NCI-H1105 (cell line): ENCODE data around the gene MXRA7.
"Not testable (repeated sequence)": the region's sequence is repeated elsewhere in the genome, so short reads cannot be mapped to it uniquely, and the experiment has no call there.

Experiments
- DNase-seq: peaks from one replicate; lab custom pipeline; 2025; lab: John Stamatoyannopoulos, UW

Gene MXRA7

DNA sequence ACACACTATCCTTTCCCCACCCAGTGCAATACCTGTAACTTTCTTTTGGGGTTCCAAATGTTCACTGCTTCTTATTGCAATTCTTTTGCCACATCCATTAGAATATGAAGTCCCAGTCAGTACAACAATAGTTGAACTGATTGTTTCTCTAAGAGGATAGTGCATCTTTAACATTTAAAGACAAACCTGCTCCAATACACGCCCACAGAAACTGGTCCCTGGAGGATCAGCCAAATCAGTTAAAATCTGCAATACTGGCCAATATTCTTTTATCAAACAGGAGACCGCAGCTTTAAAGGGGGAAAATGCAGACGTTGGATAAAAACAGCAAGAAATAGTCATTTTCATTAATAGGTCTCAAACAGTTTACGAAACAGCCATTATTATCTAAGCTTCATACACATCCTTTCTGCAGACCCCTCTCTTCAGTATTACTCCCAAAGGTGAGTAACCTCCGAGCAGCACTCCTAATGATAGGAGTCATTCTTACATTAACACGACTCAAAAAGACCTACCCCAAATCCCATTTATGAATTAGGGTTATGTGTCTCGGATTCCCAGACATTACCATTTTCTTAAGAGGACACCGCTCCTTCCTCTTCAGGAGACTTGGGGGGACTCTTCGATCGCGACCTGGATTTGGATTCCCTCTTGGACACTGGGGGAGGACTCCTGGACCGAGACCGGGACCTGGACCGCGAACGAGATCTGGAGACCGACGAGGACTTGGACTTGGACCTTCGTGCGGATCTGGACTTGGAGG, 25.0 kb upstream of the MXRA7 start:
- no peak for DNase-seq

DNA sequence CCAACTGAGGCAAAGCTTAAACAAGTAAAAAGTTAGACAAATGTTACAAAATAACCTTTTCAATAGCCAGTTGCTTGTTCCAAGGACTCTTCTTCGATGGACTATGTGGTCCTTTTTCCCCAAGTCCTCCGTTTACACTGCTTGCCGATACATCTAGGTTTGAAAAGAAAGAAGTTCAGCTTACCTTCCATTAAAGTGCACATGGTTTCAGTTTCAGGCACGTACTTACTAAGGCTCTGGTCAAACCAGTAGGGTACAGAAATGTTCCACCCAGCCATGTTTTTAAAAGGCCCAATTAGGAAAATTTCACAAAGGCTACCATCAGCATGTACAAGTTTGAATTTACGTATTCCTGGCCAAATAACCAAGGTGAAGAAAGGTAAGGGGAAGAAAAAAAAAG, 24.2 kb upstream of the MXRA7 start:
- DNase-seq, result no peak

DNA sequence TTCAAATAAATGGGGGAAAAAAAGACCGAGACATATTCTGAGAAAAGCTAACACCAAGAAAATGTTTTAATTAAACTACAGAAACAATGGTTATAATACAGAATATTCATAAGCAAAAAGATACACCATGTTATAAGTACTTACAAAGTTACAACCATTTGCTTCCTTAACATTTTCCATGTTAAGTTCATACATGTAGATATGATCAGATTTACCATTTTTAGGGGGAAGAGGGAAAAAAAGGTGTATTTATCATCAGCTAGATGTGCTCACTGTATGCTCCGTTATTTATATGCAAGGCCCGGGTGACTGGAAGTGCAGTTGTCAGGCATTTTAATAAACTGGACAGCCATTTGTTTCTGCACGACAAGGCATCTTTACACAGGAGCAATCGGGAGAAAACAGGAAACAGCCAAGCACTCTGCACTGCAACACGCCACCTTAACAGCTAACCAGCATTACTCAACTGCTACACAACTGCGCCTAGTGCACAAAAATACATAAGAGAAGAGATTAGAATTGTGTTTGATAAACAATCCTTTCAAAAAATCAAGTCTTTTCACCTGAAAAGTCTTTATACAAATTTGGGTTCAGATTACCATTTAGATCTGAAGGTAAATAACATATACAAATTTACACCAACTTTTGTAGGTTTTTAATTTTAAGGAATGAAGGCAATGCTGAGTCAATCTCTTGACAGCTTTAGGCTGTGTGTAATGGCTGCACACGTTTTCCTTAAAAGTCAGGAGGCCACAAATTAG, 23.5 kb upstream of the MXRA7 start:
- no peak for DNase-seq

DNA sequence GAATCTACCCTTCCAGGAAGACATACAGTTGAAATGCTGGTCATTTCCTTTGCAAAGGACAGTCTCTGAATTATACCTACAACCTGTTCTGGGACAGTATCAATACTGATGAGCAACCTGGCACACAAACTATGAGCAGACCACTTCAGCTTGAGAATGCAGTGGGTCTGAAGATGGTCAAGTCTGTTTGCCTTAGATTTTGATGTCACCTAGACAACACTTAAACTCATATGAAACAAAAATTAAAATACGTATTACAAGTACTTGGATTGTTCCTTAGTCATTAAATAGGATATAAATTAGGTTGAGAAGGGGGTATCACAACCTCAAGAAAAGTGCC, 22.8 kb upstream of the MXRA7 start:
- no peak for DNase-seq

DNA sequence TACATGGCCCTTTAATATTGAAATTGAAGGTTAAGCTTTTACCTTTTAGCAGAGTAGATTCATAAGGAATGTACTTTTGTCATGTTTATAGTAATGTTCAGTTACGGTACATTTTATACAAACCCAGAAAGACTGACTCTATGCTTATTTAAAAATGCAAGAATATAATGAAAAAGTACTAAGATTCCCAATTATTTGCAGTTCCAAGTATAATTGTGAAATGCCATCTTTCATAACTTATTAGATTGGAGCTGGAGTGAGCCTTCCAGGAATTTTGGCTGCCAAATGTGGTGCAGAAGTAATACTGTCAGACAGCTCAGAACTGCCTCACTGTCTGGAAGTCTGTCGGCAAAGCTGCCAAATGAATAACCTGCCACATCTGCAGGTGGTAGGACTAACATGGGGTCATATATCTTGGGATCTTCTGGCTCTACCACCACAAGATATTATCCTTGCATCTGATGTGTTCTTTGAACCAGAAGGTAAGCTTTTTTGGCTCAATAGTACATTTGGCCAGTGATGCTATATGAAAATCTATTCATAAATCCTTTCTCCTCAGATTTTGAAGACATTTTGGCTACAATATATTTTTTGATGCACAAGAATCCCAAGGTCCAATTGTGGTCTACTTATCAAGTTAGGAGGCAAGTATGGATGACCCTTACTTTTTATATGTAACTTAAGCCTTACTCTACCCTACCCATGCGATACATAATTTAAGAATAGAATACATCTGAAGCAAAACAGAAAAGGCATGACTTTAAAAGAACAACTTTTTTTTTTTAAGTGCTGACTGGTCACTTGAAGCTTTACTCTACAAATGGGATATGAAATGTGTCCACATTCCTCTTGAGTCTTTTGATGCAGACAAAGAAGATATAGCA, 22.2 kb upstream of the MXRA7 start:
- DNase-seq, result no peak

DNA sequence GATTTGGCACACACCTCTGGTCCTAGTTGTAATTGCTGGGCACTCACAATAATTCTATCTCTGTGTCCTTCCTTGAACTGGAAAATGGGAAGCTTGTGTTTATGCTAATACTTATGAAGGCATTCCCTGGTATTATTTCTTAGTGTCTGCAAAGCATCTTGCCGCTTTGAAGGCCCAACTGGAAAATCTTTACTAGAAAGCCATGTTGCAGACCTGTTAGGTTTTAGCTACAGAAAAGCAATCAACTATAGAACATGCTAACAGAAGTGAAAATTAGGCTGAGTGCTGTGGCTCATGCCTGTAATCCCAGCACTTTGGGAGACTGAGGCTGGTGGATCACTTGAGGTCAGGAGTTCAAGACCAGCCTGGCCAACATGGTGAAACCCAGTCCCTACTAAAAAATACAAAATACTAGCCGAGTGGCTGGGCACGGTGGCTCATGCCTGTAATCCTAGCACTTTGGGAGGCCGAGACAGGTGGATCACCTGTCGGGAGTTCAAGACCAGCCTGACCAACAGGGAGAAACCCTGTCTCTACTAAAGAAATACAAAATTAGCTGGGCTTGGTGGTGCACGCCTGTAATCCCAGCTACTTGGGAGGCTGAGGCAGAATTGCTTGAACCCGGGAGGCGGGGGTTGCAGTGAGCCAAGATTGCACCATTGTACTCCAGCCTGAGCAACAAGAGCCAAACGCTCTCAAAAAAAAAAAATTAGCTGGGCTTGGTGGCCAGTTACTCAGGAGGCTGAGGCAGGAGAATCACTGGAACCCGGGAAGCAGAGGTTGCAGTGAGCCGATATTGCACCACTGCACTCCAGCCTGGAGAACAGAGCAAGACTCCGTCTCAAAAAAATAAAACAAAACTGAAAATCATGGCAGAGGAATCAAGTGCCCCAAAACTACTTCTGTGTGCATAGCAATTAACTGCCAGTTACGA, 21.3 kb upstream of the MXRA7 start:
- DNase-seq, result not testable (repeated sequence)

DNA sequence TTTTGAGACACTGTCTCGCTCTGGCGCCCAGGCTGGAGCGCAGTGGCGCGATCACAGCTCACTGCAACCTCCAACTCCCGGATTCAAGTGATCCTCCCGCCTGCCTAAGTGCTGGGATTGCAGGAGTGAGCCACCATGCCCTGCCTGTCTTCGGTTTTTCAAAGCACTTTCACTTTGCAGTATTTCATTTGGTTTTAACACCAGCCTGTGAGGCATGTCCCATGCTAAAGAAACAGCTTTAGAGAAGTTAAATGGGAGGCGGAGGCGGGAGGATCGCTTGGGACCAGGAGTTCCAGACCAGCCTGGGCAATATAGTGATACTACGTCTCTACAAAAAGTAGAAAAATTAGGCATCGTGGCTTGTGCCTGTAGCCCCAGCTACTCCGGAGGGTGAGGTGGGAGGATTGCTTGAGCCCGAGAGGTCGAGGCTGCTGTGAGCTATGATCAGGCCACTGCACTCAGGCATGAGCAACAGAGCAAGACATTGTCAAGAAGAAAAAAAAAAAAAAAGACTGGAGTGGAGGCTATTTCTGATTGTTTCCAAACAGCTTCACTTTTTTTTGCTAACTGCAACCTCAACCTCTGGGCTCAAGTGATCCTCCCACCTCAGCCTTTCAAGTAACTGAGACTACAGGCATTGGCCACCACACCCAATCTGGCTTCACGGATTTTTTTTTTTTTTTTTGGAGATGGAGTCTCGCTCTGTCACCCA, 17.1 kb upstream of the MXRA7 start:
- DNase-seq, result no peak

DNA sequence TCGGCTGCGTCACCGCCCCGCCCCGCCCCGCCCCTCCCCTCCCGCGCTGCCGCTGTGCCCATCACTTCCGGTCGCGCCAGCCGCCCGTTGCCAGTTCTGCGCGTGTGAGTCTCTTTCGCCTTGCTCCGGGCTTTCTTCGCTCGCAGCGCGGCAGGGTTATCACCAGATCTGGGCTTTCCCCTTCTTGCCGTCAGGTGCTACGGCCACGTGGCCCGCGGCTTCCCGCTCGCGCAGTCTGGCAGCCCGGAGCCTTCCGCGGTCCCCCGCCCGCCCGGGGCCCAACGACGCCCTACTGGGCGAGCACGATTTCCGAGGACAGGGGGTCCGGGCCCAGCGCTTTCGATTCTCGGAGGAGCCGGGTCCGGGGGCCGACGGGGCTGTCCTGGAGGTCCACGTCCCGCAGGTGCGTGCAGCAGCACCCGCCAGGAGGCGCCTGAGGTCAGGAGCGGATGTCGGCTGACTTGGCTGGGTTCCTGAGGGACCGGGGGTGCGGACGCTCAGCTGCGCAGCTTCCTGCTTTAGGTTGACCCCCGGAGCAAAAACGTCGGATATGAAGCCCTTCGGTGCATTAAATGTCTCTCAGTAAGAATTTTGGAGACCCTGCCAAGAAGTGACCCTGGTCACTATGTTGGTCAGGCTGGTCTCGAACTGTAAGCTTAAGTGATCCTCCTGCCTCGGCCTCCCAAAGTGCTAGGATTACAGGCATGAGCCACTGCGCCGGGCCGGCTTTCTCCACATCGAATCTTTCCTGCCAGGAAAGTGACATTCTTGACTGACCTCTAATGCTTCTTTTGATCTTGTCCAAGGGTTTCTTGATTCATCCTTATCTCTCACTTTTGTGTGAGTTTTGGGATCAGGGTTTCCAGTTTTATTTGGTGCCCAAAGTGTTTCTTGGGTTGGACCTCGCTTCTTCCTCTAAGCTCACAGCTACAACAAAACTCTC, 16.3 kb upstream of the MXRA7 start, which contains the start of gene METTL23:
Gene METTL23 (plus strand): TSS at position 64 of the 943 bp plus-strand sequence. CDS start 2,872 bp downstream, outside the sequence.
- DNase-seq, result peak; percentile 51

DNA sequence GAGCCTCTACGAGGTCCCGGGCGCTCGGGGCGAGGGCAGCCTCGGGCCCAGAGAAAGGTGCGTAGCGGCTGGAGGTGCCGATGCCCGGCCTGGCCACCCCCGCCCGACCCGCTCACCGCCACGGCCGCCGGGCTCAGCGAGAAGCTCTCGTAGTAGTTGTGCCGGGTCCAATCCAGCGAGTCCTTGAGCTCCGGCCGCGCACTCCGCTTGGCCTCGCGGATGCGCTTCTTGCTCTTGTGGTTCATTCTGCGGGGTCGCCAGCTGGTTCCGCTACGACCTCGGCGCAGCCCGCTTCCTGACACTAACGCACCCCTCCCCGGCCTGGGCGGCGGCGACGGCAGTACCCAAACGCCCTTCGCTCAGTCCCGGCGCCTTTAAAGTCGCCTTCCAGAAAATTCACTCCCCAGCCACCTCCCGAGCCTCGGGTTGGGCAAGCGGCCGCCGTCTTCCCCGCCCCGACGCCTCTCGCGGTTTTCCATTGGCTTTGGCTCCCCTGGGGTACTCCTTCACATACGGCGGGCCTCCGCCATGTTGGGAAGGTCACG, 15.5 kb upstream of the MXRA7 start, which contains the start of gene JMJD6:
Gene JMJD6 (minus strand): TSS at position 376 of the 545 bp plus-strand sequence. CDS start 131 bp downstream, at position 245.
- peak; percentile 89 for DNase-seq

DNA sequence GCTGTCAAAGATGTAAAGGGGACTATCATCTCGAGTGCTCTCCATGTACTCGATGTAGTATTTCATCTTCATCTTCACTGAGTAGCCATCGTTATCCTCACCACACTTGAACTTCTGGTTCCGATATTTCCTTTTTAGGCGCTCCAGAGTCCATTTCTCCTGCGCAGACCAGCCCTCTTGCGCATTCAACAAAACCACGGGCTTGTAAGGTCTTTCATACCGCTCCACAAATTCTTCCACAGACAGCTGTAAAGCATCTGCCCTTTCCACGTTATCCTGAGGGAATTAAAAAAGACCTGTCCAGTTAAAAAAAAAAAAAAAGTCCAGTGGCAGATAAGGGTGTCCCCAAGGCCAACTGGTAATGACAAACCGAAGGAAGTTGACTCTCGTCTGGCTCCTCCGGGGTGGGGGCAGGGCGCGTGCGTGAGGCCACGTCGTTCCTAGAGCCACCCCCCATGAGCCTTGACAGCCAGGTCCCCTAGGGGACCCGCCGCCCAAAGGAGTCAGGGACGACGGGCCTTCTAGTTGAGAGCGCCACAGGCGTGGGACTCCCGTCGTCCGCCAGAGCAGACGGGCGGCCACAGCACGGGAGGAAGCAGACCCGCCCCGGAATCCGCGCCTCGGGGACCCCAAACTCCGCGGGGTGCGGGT, 14.9 kb upstream of the MXRA7 start:
- peak; percentile 20 for DNase-seq

DNA sequence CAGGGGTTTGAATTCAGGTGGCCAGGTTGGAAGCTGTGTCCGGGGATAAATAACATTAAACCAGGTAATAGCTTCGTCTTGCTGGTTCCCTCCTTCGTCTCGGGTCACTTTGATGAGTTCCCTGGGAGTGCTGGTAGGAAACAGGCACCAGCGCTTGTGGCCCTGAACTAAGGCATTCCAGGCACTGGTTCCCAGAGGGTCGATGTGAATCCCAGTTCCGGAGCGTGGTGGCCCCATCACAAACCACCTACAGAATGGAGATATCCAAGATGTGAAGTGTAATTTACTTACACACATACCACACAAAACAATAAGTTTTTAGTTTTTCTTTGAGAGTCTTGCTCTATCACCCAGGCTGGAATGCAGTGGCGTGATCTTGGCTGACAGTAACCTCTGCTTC, 13.0 kb upstream of the MXRA7 start:
- no peak for DNase-seq

DNA sequence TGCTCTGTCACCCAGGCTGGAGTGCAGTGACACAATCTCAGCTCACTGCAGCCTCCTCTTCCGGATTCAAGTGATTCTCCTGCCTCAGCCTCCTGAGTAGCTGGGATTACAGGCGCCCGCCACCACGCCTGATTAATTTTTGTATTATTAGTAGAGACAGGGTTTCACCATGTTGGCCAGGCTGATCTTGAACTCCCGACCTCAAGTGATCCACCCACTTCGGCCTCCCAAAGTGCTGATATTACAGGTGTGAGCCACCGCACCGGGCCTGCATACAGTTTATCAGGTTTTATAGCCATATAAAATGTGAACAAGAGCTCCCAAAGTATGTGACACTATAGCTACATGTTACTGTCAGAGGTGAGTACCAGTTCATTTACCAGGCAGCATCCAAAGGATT, 12.2 kb upstream of the MXRA7 start:
- not testable (repeated sequence) for DNase-seq

DNA sequence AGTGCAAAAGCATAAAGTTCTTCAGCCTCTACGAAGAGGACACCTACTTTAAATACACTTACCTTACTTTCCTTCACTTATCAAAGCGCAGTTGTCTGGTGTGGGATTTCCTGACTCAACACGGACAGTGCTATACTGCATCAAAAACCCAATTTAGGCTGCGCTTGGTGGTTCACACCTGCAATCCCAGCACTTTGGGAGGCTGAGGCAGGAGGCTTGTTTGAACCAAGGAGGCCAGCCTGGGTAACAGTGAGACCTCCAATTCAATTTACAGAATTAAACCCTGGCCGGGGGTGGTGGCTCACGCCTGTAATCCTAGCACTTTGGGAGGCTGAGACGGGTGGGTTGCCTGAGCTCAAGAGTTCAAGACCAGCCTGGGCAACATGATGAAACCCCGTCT, 11.5 kb upstream of the MXRA7 start:
- DNase-seq, result no peak

DNA sequence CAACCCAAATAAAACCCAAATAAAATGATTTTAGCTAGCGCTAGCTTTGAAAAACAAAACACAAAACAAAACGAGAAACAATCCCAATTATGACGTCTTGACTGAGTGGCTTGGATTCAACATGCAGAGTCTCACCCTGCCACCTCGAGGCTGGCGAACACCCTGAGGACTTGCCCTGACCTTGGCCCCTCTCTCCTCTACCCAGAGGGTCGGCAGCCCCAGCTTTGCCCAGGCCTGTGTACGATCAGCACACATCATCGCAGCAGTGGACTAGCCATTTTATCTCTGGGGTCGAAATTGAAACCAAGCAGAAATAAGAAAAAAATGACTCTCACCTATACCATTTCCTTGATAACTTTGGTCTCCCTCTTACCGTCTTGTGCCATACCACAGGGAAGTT, 10.7 kb upstream of the MXRA7 start:
- no peak for DNase-seq

DNA sequence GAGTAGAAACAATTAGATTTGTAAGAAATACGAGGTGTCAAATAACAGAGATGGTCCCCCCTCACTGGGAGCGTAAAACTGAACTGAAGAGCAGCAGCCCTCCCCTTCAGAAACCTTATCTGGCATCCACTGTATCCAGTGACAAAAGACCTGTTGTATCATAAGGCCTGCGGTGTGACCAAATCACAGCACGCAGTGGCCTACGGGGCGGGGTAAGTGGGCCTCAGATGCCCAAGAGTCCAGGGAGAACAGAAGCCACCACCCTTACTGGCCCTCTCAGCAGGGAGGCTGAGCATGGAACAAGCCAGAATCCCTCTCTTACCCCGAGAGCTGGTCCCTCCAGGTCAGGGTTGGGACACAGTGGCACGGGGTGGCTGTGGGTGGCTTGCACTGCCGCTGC, 10.2 kb upstream of the MXRA7 start:
- DNase-seq, result no peak

DNA sequence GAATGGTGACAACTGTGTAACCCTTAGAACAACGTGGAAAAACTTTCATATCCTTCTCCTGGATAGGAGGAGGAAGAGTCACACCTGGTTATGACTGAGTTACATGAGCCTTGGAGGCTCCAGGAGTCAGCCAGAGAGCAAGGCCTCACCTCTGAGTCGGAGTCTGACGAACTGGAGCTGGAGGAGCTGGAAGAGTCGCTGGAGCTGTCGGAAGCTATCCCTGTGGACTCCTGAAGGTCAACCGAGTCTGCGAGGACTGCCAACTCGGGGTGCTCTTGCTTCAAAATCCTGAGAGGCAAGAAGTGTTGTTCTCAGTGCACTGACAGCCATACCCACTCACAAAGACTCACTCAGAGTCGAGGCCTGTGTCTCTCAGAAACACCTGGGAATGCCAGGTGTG, 9.4 kb upstream of the MXRA7 start:
- DNase-seq, result no peak

DNA sequence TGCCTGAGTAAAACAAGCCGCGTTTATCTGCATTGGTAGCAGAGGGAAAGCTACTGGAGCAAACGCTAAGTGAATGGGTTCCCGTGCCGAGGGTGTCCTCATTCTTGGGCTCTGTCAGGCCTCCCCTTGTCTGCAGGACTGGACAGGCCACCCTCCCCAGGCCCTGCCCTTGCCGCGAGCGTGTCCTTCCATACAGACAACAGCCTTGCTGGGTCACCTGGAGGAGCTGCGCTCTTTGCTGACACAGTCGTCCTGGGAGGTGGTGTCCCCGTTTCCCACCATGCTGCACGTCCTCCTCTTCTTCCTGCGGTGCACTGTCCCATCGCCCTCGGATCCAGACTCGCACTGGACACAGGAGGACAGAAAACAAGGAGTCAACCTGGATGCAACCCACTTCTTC, 7.8 kb upstream of the MXRA7 start:
- no peak for DNase-seq

DNA sequence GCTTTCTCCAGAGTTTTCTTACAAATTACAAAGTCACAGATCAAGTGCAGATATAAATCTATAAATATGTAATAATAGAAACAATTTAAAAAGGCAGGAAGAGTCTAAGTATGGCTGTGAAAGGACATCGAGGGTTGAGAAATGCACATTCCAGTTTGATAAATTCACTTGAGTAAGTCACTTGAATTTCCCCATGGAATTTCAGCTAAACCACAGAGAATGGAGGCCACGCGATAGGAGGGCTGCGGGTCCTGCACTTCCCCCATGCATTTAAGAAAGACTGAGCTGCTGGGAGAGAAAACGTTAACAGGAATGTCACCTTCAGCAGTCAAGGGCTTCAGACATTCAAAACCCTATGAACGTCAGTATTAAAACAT, 6.1 kb upstream of the MXRA7 start:
- DNase-seq, result no peak
